Body of pancreas (tissue), 4 donors: ENCODE results near the gene MAPK11. TPM values are rescaled to one million over a fixed set of nuclear protein-coding genes. Genes with fewer than 3 reads are reported as not detected.

ENCODE experiments used
- ATAC-seq: fragments of 150-250 bp; one replicate; pipeline ENCODE4 v1.9.1; 2016
- DNase-seq, 4 donors: peaks; one replicate each; pipeline ENCODE4 v3.0.0-alpha.2; 2019
- H3K27ac ChIP-seq, 4 donors: fragments of 200-600 bp; sonication (generic); 1 replicate in 3 of 4; 2 replicates in 1 of 4; pipeline versions ENCODE4 v1.5.1 to v1.6.1; 2016 to 2019; ENCODE audit warnings: mild to moderate bottlenecking in 1 of 4, mixed read lengths in 1 of 4, moderate library complexity in 1 of 4
- H3K27me3 ChIP-seq, 2 donors: fragments of 200-600 bp; sonication (generic); one replicate each; pipeline ENCODE4 v1.6.0; 2016; ENCODE audit warnings: mild to moderate bottlenecking in 1 of 2
- H3K36me3 ChIP-seq, 2 donors: fragments of 200-600 bp; sonication (generic); replicated peaks in 1 of 2; 2 replicates each; pipeline ENCODE4 v1.5.1; 2016; ENCODE audit warnings: low read depth in 2 of 2; ENCODE audit not compliant: insufficient read depth in 1 of 2
- H3K4me1 ChIP-seq: fragments of 200-600 bp; sonication (generic); one replicate; pipeline ENCODE4 v1.6.0; 2016
- H3K4me3 ChIP-seq, 2 donors: fragments of 200-600 bp; sonication (generic); 1 replicate in 1 of 2; 2 replicates in 1 of 2; pipeline ENCODE4 v1.5.1; 2016 to 2019
- H3K9me3 ChIP-seq, 3 donors: fragments of 200-600 bp; sonication (generic); 1 replicate in 2 of 3; 2 replicates in 1 of 3; pipeline ENCODE4 v1.5.1; 2016
- POLR2A ChIP-seq, 3 donors: fragments of 450-650 bp; IDR thresholded peaks; one replicate each; pipeline ENCODE4 v1.6.1; 2016; ENCODE audit warnings: antibody characterized with exemption in 3 of 3, mild to moderate bottlenecking in 2 of 3
- WGBS, 2 donors: methylation state at CpG; one replicate each; pipeline ENCODE4 v1.1.5; 2017; 5-methylcytosine and 5-hydroxymethylcytosine counted together
- intact Hi-C: fragments of 100-400 bp; cut with DNase I; formaldehyde crosslinking; loops from one replicate; pipeline ENCODE4 v1.15.1; 2023
- total RNA-seq, 2 donors: library from RNA; depleted of rRNA; stranded (reverse); fragments of >200 nt; gene quantifications; one replicate each; pipeline ENCODE4 v1.1.0, GENCODE V29; 2016
- TF ChIP-seq, protein P1 (sequence below), 7 experiments: fragments of 450-650 bp in 4 of 7; fragments of 200-600 bp in 3 of 7; sonication (generic) in 3 of 7; IDR thresholded peaks; one replicate each; pipeline ENCODE4 v1.5.1; 2016 to 2019; ENCODE audit warnings: antibody characterized with exemption in 7 of 7

MAPK11 gene
- total RNA-seq, 2 donors from 2014 or later, result 3.0 to 3.6 TPM

DNA sequence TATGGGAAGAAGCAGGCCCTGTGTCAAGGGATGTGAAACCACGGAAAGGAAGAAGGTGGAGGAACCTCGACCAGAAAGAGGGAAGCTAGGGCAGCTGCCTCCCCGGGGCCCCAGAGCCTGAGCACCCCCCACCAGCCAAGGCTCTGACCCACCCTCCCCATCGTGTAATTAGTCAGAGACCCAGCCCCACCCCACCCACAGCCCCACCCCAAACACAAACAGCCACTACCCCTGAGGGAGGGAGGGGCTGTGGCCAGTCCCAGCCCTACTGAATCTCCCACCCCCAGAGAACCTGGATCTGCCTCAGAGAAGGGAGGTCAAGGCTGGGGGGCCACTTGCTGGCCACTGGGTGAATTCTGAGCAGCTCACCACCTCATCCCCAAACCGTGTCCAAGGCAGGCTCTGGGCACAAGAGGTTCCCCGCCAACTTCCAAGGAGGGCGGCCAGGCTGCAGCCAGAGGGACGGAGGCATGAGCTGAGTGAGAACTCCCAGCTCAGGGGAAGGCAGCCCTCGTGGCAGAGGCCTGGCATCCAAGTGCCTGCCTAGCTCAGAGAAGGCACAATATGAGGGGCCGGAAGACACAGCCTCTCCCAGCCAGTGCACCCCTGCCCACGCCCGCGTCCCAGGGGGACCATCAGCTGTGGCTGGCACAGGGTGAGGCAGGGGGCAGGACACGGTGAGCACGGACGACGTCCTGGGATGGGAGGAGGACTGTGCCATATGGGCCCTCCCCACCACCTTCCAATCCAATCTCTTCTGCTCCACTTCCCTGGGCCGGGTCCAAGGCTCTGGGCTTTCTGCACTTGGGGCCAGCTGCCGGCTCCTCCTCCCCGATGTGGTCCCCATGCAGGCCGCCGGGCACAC lies 34.6 kb upstream of the MAPK11 start:
- Histone ChIP-seq H3K27me3 (no peaks in the 10 kb centered on the region), H3K4me3 (no peak overlapping the region), H3K27ac (peak overlapping the region; percentile 82 to 91 (median 87)), H3K36me3 (no peaks in the 10 kb centered on the region), H3K9me3 (no peaks in the 10 kb centered on the region), H3K4me1 (peaks cover 81% of the 10 kb centered on the region)
- DNase-seq (peak in 3 of 4 donors; percentile 56 to 66 (median 59)), ATAC-seq (no peak)
- intact Hi-C loops, result no loop called here
- TF ChIP-seq POLR2A (IDR thresholded peaks at IDR 0.05), result no peak
- TF ChIP-seq, protein P1, sequence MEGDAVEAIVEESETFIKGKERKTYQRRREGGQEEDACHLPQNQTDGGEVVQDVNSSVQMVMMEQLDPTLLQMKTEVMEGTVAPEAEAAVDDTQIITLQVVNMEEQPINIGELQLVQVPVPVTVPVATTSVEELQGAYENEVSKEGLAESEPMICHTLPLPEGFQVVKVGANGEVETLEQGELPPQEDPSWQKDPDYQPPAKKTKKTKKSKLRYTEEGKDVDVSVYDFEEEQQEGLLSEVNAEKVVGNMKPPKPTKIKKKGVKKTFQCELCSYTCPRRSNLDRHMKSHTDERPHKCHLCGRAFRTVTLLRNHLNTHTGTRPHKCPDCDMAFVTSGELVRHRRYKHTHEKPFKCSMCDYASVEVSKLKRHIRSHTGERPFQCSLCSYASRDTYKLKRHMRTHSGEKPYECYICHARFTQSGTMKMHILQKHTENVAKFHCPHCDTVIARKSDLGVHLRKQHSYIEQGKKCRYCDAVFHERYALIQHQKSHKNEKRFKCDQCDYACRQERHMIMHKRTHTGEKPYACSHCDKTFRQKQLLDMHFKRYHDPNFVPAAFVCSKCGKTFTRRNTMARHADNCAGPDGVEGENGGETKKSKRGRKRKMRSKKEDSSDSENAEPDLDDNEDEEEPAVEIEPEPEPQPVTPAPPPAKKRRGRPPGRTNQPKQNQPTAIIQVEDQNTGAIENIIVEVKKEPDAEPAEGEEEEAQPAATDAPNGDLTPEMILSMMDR (IDR thresholded peaks at IDR 0.05), result no peak
- 53 to 56% methylated on average over 20 to 22 of the region's 22 CpGs for whole genome bisulfite sequencing, 2 donors

DNA sequence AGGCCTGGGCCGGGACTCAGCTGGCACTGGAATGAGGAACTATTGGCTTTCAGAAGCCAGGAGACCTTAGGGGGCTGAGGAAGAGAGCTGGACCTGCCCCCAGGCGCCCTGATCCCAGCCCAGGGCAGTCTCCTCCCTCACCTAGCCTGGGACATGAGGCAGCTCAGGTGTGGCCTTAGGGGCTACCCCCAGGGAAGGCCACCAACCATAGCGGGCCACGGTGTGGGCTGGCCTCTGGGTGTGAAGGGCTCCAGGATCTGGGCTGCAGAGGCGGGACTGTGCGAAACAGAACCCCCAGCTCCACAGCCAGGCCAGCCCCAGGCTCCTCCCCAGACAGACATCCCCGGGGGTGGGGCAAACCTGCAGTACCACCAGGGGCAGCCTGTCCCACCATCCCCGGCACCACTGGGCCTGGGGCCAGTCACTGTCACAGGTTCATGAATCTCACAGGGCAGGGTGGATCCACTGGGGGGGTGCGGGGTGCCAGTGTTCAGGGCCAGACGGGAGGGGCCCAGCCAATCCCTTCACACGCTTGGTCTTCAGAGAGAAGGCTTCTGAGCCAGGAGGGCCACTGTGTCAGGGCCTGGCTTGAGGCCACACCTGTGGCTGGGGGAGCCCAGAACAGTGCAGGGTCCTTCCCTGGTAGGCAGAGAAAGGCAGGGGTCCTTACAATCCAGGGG lies 33.8 kb upstream of the MAPK11 start:
- intact Hi-C loops, result no loop called here
- Histone ChIP-seq H3K4me1 (peaks cover 79% of the 10 kb centered on the region), H3K36me3 (no peaks in the 10 kb centered on the region), H3K27ac (peak overlapping the region; percentile 82 to 91 (median 87)), H3K4me3 (no peak overlapping the region), H3K9me3 (no peaks in the 10 kb centered on the region), H3K27me3 (no peaks in the 10 kb centered on the region)
- peak; percentile 20 to 62 (median 45) for TF ChIP-seq POLR2A (IDR thresholded peaks at IDR 0.05)
- TF ChIP-seq, protein P1 (IDR thresholded peaks at IDR 0.05), result no peak
- 59 to 67% methylated on average over 3 to 9 of the region's 11 CpGs for WGBS, 2 donors
- peak; percentile 32 for ATAC-seq
- peak; percentile 47 to 73 (median 59) for DNase-seq

DNA sequence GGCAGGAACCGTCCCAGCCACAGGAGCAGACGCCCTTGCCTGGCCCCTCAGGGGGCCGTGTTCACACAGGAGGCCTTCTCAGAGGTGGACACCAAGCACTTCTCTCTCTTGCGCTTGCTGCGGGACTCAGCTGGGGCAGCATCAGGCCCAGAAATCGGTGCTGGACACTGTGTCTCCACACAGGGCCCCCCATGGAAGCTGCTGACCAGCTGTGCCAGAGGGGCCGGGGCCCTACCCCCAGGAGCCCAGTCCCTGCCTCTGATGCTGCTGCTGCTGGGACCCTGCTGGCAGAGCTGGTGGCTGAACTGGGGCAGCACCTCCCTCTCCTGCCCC lies 33.3 kb upstream of the MAPK11 start:
- no peaks in the 10 kb centered on the region for H3K9me3 ChIP-seq
- H3K36me3 ChIP-seq, result no peaks in the 10 kb centered on the region
- 66% methylated on average over 7 of the region's 7 CpGs; no CpG with 5 or more reads in 1 of the 2 donors for WGBS, 2 donors
- TF ChIP-seq, protein P1 (IDR thresholded peaks at IDR 0.05), result no peak
- TF ChIP-seq POLR2A (IDR thresholded peaks at IDR 0.05), result no peak
- H3K4me3 ChIP-seq, result no peak overlapping the region
- intact Hi-C loops, result no loop called here
- no peaks in the 10 kb centered on the region for H3K27me3 ChIP-seq
- no peak for DNase-seq
- H3K27ac ChIP-seq, result peak overlapping the region; percentile 82 to 91 (median 87)
- H3K4me1 ChIP-seq, result peaks cover 83% of the 10 kb centered on the region
- ATAC-seq, result no peak

DNA sequence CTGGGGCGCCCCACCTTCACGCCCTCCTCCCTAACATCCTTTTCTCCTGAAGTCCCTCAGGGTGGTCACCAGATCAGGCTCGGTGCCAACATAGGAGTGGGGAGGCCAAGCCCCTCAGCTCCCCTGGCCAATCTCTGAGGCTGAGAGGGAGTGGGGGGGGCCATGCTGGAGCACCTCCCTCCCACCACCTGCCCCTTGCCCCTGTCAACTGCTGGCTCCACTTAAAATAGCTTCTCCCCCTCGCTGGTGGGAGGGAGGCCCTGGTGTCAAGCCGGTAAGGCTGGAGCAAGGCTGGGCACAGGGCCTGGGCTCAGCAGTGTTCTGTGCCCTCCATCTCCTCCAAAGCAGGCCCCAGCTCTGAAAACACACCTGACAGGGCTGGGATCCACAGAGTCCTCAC lies 32.4 kb upstream of the MAPK11 start:
- intact Hi-C loops, result no loop called here
- DNase-seq (no peak), ATAC-seq (no peak)
- Histone ChIP-seq H3K36me3 (no peaks in the 10 kb centered on the region), H3K4me3 (no peak overlapping the region), H3K27me3 (no peaks in the 10 kb centered on the region), H3K27ac (peak overlapping the region in 3 of 4 donors; percentile 85 to 91 (median 89)), H3K9me3 (no peaks in the 10 kb centered on the region), H3K4me1 (peaks cover 85% of the 10 kb centered on the region)
- 42 to 58% methylated on average over 2 to 5 of the region's 5 CpGs for WGBS, 2 donors
- TF ChIP-seq POLR2A (IDR thresholded peaks at IDR 0.05), result no peak
- TF ChIP-seq, protein P1 (IDR thresholded peaks at IDR 0.05), result no peak
